ENCODE measurements around the gene MYRF.

Gene MYRF

DNA sequence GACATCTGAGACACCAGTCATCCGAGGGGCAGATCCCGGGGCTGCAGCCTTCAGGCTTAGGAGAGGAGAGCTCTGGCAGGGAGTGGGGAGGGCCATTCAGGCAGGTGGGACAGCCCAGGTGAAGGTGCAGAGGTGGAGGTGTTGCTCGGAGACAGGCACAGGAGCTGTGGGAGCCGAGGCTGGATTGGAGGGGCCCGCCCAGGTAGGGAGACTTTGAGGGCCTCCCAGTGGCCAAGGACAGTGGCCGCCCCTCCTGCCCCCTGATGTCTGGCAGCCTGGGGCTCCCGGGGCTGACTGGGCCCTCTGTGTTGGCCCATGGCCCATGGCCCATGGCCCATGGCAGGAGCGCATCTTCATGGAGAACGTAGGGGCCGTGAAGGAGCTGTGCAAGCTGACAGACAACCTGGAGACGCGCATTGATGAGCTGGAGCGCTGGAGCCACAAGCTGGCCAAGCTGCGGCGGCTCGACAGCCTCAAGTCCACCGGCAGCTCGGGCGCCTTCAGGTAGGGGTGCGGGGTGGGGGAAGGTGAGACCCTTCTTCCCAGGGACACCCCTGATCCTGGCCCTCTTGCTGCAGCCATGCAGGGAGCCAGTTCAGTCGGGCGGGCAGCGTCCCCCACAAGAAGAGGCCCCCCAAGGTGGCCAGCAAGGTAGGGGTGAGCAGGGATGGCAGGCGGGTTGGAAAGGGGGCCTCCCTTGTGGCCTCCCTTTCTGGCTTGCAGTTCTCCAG, 26.6 kb downstream of the MYRF start:
- no peak for DNase-seq

- no peak for DNase-seq
Measured at GRCh38 chr11:61779666-61780525, 27.5 kb downstream of the MYRF start.

DNA sequence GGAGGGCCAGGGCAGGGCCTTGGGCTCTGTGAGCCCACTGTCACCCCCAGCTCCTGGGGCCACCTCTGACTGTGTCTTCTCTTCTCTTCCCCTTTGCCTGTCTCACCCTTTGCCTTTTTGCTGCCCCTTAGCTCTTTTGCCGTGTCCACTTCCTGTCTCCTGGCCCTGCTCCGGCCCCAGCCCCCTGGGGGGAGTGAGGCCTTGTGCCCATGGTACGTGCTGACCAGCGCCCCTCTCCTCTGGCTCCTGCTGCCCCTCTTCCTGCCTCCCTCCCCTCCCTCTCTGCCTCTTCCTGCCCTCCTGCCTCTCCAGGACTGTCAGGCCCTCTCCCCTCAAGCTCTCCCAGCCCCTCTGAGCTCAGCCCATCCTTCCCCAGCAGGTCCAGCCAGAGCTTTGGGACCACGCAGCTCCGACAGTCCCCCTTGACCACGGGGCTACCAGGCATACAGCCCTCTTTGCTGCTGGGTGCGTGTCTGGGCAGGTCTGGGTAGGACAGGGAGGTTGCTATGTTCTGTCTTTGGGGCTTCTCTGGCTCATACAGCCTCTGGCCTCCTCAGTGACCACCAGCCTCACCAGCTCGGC, 28.2 kb downstream of the MYRF start:
- DNase-seq, result no peak

GRCh38 chr11:61781585-61781984, 29.1 kb downstream of the MYRF start:
- DNase-seq, result no peak

- DNase-seq, result no peak
Measured at GRCh38 chr11:61782299-61782698, 29.9 kb downstream of the MYRF start.

- DNase-seq, result no peak
Measured at GRCh38 chr11:61782841-61783240, 30.4 kb downstream of the MYRF start.

- DNase-seq, result no peak
Measured at GRCh38 chr11:61783717-61784505, 31.5 kb downstream of the MYRF start.

- no peak for DNase-seq
Measured at GRCh38 chr11:61784506-61784805, 32.0 kb downstream of the MYRF start.

DNA sequence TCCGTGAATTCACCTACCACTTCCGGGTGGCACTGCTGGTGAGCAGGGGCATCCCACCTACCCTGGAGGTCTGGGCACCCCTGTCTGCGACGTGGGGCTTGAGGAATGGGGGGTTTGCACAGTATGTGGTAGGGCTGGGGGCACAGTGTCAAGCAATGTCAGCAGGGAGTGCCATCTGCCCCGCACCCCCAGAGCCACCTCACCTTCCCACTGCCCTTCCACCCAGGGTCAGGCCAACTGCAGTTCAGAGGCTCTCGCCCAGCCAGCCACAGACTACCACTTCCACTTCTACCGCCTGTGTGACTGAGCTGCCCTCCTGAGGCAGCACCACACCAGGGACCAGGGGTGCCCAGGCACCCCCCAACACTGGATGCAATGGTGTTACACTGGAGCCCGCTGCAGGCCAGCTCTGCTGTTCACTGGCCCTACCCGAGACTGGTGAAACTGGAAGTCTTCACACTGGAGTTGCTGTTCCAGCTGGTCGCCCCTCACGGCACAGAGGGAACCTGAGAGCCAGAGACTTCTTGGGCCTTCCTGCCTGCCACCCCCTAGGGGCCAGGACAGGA, 33.5 kb downstream of the MYRF start:
- DNase-seq, result no peak

GRCh38 chr11:61787928-61788491, 35.6 kb downstream of the MYRF start:
- DNase-seq, result peak; percentile 25

DNA sequence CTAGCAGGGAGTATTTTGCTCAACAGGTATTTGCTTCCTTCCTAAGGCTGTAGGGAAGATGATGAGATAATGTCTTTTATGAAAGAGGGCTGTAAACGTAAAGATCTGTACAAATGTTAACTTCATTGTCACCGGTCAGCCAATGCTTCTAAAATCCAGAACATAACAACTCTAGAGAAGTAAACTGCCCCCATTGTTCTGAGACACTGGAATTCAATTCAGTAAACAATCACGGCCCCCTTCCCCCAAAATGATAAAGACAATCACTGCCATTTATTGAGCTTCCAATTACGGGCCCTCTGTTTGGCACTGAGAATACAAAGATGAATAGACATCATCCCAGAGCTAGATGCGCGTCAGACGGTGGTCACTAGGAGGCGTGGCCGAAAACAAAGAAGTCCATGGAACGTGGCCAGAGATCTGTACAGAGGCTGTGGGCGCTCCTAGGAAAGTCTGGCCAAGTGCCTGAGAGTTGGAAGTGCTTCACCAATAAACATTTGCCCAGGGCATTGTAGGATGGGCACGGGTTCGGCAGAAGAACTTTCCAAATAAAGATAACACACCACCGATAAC, 39.4 kb downstream of the MYRF start:
- peak; percentile 50 for DNase-seq

- DNase-seq, result peak; percentile 91
Measured at GRCh38 chr11:61792310-61793082, 40.1 kb downstream of the MYRF start, which contains the start of the genes FEN1 and TMEM258. Gene FEN1 (plus strand): TSS chr11:61792911. CDS start chr11:61795362, 2,451 bp downstream. Gene TMEM258 (minus strand): TSS chr11:61792599. CDS start chr11:61792558, 41 bp downstream.

DNA sequence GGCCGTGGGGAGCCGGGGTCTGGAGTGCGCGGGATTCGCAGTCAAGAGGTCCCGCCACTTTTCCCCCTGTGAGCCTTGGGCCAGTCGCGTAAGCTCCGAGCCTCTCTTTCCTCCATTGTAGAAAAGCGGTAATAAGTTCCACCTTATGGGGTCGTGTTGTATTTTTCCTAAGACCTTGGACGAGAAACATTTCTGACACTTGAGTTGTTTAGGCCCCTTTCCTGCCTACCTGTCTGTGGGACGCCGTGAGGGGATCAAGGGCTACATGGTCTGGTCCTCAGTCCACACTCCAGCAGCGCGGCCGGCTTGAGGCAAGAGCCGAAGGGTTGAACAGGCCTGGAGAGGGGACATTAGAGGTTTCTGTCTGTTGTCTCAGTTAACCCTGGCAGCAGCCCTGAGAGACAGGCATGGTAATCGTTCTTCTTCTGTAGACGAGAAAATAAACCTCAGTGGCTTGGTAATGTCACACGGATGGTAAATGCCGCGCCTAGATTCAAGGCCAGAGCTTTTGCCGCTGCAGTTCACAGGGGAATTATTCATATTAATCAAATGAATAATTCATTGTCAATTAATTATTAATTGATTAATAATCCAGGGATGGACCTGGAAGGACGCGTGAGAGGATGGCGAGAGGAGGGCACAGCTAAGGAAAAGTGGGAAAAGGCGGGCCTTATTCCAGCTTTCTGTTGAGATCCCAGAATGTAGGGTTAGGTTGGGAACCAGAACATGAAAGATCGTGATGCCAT, 40.8 kb downstream of the MYRF start:
- peak; percentile 15 for DNase-seq

DNA sequence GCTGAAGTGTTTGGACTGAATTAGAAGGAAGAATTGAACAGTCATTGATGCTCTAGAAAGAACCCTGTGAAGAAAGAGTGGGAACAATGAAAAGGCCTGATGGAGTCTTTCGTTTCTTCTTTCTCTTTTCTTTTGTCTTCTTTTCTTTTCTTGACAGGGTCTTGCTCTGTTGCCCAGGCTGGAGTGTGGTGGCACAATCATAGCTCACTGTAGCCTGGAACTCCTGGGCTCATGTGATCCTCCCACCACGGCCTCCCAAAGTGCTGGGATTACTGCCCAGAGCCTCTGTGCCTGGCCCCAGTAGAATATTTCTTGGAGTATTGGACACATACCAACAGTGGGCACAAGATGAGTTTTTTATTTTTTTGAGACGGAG, 41.4 kb downstream of the MYRF start:
- no peak for DNase-seq

GRCh38 chr11:61794579-61794978, 42.1 kb downstream of the MYRF start:
- no peak for DNase-seq

DNA sequence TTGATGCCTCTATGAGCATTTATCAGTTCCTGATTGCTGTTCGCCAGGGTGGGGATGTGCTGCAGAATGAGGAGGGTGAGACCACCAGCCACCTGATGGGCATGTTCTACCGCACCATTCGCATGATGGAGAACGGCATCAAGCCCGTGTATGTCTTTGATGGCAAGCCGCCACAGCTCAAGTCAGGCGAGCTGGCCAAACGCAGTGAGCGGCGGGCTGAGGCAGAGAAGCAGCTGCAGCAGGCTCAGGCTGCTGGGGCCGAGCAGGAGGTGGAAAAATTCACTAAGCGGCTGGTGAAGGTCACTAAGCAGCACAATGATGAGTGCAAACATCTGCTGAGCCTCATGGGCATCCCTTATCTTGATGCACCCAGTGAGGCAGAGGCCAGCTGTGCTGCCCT, 43.0 kb downstream of the MYRF start:
- no peak for DNase-seq

GRCh38 chr11:61795876-61796526, 43.6 kb downstream of the MYRF start:
- DNase-seq, result no peak

DNA sequence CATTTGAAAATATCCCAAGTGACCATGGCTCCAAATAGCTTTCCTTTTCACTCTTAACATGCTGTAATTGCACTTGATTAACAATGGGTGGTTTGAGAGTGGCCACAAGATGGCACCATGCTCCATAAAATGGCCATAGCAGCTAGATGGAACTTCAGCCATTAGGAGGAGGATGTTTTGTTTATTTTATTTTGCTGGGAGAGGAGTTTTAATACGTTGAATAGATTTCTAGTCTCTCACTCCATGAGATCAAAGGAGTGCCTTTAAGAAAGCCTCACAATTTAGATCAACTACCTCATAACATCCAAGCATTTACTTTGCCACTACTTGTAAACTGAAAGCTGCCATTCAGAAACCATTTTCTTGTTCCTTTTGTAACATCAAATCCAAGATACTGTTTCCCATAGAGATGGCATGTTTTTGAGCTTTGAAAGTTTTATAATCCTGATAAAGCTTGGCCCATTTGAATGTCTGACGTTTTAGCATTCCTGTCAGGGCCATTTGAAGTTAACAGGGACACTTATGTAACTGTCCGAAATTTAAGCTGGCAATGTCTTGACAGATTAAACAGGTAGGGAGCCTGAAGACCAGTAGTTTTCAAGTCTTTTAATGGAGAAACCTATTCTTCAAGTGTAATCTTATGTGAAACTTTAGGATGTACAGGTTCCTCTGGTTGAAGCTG, 45.0 kb downstream of the MYRF start:
- peak; percentile 72 for DNase-seq

DNA sequence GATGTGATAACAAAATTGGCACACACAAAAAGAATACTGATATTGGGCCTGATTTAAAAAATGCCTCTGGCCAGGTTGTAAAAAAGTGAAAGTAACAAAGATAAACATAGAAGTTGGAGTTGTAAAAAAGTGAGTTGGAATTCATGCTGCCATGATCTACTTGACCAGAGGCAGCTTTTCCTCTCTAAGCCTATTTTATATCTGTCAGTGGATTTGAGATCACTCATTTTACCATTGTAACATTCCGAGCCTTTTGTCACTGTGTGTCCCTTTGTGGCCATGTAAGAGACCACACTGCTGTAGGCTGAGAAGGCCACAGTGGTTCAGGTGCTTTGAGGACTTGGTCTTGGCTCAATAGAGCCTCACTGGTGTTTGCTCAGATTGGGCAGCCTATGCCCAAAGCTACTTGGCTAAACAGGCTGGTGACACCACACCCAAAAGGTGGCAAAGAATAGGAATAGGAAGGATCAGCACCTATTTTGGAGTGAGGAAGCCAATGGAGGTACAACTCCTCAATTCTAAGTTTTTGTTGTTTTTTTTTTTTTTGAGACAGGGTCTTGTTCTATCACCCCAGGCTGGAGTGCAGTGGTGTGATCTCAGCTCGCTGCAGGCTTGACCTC, 47.3 kb downstream of the MYRF start:
- no peak for DNase-seq
